K562 (cell line): ENCODE data around the gene COL24A1. TPM values are rescaled to one million over a fixed set of nuclear protein-coding genes. Genes with fewer than 3 reads are reported as not detected.

ENCODE experiments used
- ATAC-seq: fragments of 200-7000 bp; cut with Tn5 transposase; 3 replicates; pipeline ENCODE4 v1.9.1; 2020; ENCODE audit warnings: moderate library complexity
- BruUV-seq: library from RNA; stranded (reverse); fragments of 400-500 nt; replicated peaks from 2 replicates; lab custom pipeline; 2021; lab: Mats Ljungman, UMichigan
- CTCF ChIA-PET: fragments of 300-600 bp; formaldehyde crosslinking; extraction: SDS; loops from one replicate; lab custom pipeline; 2021; ENCODE audit warnings: low intra/inter-chr PET ratio; lab: Yijun Ruan, JAX
- POLR2A ChIA-PET: fragments of 300-600, 350-650 bp; sonication (Branson Sonifier 250); formaldehyde crosslinking; extraction: SDS; loops from one replicate; lab custom pipeline; 2021; ENCODE audit warnings: antibody characterized with exemption, inconsistent platforms; lab: Yijun Ruan, JAX
- DNase-seq, 4 experiments: peaks; one replicate each; pipeline versions ENCODE4 v3.0.0 to v3.0.0-alpha.2; 2011 to 2018; ENCODE audit warnings: low spot score in 3 of 4, mixed read lengths in 3 of 4; ENCODE audit errors: extremely low read depth in 1 of 4
- FAIRE-seq: peaks from 2 replicates; lab custom pipeline; 2011; peaks lifted over from hg19 to GRCh38; lab: Jason Lieb, UNC
- H2AFZ ChIP-seq: 2 replicates; pipeline ENCODE4 v1.6.0; 2011; ENCODE audit warnings: low read depth, low read length, control low read depth, inconsistent platforms
- H3K27ac ChIP-seq: fragments of 200-600 bp; 3 replicates; pipeline ENCODE4 v1.8.0; 2011; ENCODE audit warnings: low read depth, mild to moderate bottlenecking, control low read depth, inconsistent platforms, low read length, moderate library complexity, mixed read lengths; ENCODE audit errors: extremely low read depth
- H3K27me3 ChIP-seq, 2 experiments: fragments of 300-600 bp in 1 of 2; 2 replicates in 1 of 2; 3 replicates in 1 of 2; pipeline versions ENCODE4 v1.6.0 to v1.8.0; 2011; ENCODE audit warnings: inconsistent platforms in 2 of 2, low read length in 2 of 2, mild to moderate bottlenecking in 1 of 2, mixed read lengths in 1 of 2, moderate library complexity in 1 of 2; ENCODE audit not compliant: control insufficient read depth in 2 of 2, insufficient read depth in 2 of 2
- H3K36me3 ChIP-seq: fragments of 300-600 bp; 3 replicates; pipeline ENCODE4 v1.8.0; 2011; ENCODE audit warnings: mild to moderate bottlenecking, low read length, inconsistent platforms; ENCODE audit not compliant: control insufficient read depth, insufficient read depth
- H3K4me1 ChIP-seq, 2 experiments: fragments of 200-600 bp in 1 of 2; replicated peaks in 1 of 2; 2 replicates in 1 of 2; 3 replicates in 1 of 2; pipeline versions ENCODE4 v1.5.1 to v1.8.0; 2011; ENCODE audit warnings: inconsistent platforms in 2 of 2, low read length in 2 of 2, mild to moderate bottlenecking in 1 of 2, mixed read lengths in 1 of 2, moderate library complexity in 1 of 2; ENCODE audit not compliant: control insufficient read depth in 2 of 2, insufficient read depth in 2 of 2
- H3K4me2 ChIP-seq: 2 replicates; pipeline ENCODE4 v1.6.1; 2011; ENCODE audit warnings: low read length, control low read depth, inconsistent platforms, mixed read lengths; ENCODE audit not compliant: insufficient read depth
- H3K4me3 ChIP-seq: fragments of 200-600 bp; sonication (generic), shearing (Covaris generic); 2 replicates; pipeline ENCODE4 v1.5.1; 2016; ENCODE audit warnings: control low read depth, inconsistent platforms
- H3K79me2 ChIP-seq: fragments of 200-600 bp; 3 replicates; pipeline ENCODE4 v1.8.0; 2011; ENCODE audit warnings: low read length, inconsistent platforms; ENCODE audit not compliant: control insufficient read depth, insufficient read depth
- H3K9ac ChIP-seq, 2 experiments: 2 replicates each; pipeline versions ENCODE4 v1.6.0 to v1.6.1; 2011; ENCODE audit warnings: low read depth in 2 of 2, low read length in 2 of 2, control low read depth in 1 of 2, inconsistent platforms in 1 of 2, mild to moderate bottlenecking in 1 of 2, mixed read lengths in 1 of 2; ENCODE audit not compliant: insufficient read depth in 1 of 2
- H3K9me1 ChIP-seq: one replicate; pipeline ENCODE4 v1.6.0; 2011; ENCODE audit warnings: inconsistent platforms, mild to moderate bottlenecking, low read length, moderate library complexity; ENCODE audit not compliant: control insufficient read depth, insufficient read depth
- H3K9me3 ChIP-seq: replicated peaks from 2 replicates; pipeline ENCODE4 v1.5.1; 2011; ENCODE audit warnings: low read depth, low read length, inconsistent platforms; ENCODE audit not compliant: control insufficient read depth, insufficient read depth
- H4K20me1 ChIP-seq: replicated peaks from 2 replicates; pipeline ENCODE4 v1.6.1; 2011; ENCODE audit warnings: low read length, inconsistent platforms, mixed read lengths; ENCODE audit not compliant: control insufficient read depth, insufficient read depth
- BCOR ChIP-seq: fragments of 450-650 bp; IDR thresholded peaks from 2 replicates; pipeline ENCODE4 v1.6.1; 2016
- ERF ChIP-seq: fragments of 450-650 bp; formaldehyde crosslinking; IDR thresholded peaks from 2 replicates; pipeline ENCODE4 v1.4.0; 2020; ENCODE audit warnings: mild to moderate bottlenecking, mixed read lengths
- GATAD2B ChIP-seq: fragments of 450-650 bp; IDR thresholded peaks from 2 replicates; pipeline ENCODE4 v1.6.1; 2017; ENCODE audit warnings: mild to moderate bottlenecking, borderline replicate concordance
- GTF2B ChIP-seq: IDR thresholded peaks from 2 replicates; pipeline ENCODE4 v1.6.1; 2011; ENCODE audit not compliant: insufficient read length; ENCODE audit errors: extremely low read depth
- NFE2 ChIP-seq: IDR thresholded peaks from 2 replicates; pipeline ENCODE4 v1.6.1; 2014; ENCODE audit warnings: antibody characterized with exemption, low read depth
- YBX1 ChIP-seq: fragments of 450-650 bp; IDR thresholded peaks from 2 replicates; pipeline ENCODE4 v1.7.1; 2016; ENCODE audit warnings: mild to moderate bottlenecking
- ZNF3 ChIP-seq: fragments of 250-450 bp; sonication (Bioruptor Pico); IDR thresholded peaks from 2 replicates; pipeline ENCODE4 v1.5.0; 2021; ENCODE audit warnings: mild to moderate bottlenecking, moderate library complexity
- ZNF764 ChIP-seq: fragments of 250-450 bp; sonication (Bioruptor Pico); IDR thresholded peaks from 2 replicates; pipeline ENCODE4 v1.4.0; 2020; ENCODE audit warnings: low read depth, mild to moderate bottlenecking, moderate library complexity
- WGBS: fragments of 100-300 bp; shearing (Covaris generic); methylation state at CpG from one replicate; pipeline ENCODE4 v1.1.6; 2016; ENCODE audit warnings: low coverage, mixed read lengths; ENCODE audit not compliant: insufficient coverage; ENCODE audit errors: missing lambda C conversion rate; 5-methylcytosine and 5-hydroxymethylcytosine counted together
- in situ Hi-C: fragments of 300-500 bp; cut with MboI; formaldehyde crosslinking; loops from 4 replicates; pipeline ENCODE4 v1.15.0; 2018; ENCODE audit warnings: inconsistent platforms, mixed read lengths
- intact Hi-C: fragments of 100-400 bp; cut with micrococcal nuclease; formaldehyde crosslinking; loops from 2 replicates; pipeline ENCODE4 v1.14.2; 2022
- polyA plus RNA-seq, 8 experiments: library from polyadenylated mRNA; depleted of rRNA in 4 of 8; stranded (reverse) in 5 of 8; unstranded in 3 of 8; fragments of >200 nt; fragmentation: Nextera tagmentation in 2 of 8; fragmentation: Illumina TruSeq in 1 of 8; extraction: Ambion mirVana in 2 of 8; extraction: Trizol in 1 of 8; gene quantifications; 2 replicates each; pipeline versions ENCODE4 v1.2.1 to v1.2.3, GENCODE V29; 2011 to 2014; ENCODE audit warnings: inconsistent platforms in 1 of 8, missing spikeins in 1 of 8
- total RNA-seq, 7 experiments: library from RNA; depleted of rRNA in 6 of 7; stranded (reverse); fragments of >200 nt in 6 of 7; fragmentation: Illumina TruSeq in 2 of 7; extraction: Trizol in 2 of 7; gene quantifications; 2 replicates each; pipeline versions ENCODE4 v1.2.1 to v1.2.3, GENCODE V29; 2011 to 2021; ENCODE audit warnings: low replicate concordance in 1 of 7

The COL24A1 gene
- total and polyA plus RNA-seq, 9 of the 15 experiments (the other 6 are each of a cell fraction or from before 2014, with no cell fraction given), result 0.01 to 0.06 (median 0.03) TPM; not detected in 2

GRCh38 chr1:85991261-85991660, 165.3 kb downstream of the COL24A1 start:
- no peak overlapping the region for H3K4me2 ChIP-seq
- BruUV-seq, result no TSS peak
- WGBS, result 0% methylated on average over 1 of the region's 1 CpG
- no peaks in the 10 kb centered on the region for H3K9me3 ChIP-seq
- no peaks in the 10 kb centered on the region for H3K4me1 ChIP-seq
- H3K9me1 ChIP-seq, result no peaks in the 10 kb centered on the region
- POLR2A ChIA-PET, result no interaction called here
- TF ChIP-seq GATAD2B (no peak), GTF2B (no peak), BCOR (no peak), ZNF3 (no peak), ZNF764 (CRISPR knock-in tag) (no peak), ERF (CRISPR knock-in tag) (no peak), NFE2 (no peak), YBX1 (no peak)
- no peaks in the 10 kb centered on the region for H4K20me1 ChIP-seq
- FAIRE-seq, result no peak
- H3K27me3 ChIP-seq, result no peaks in the 10 kb centered on the region
- ATAC-seq, result no peak
- intact Hi-C loops, result no loop called here
- CTCF ChIA-PET, result no interaction called here
- H3K27ac ChIP-seq, result no peak overlapping the region
- no peak overlapping the region for H3K9ac ChIP-seq
- no peaks in the 10 kb centered on the region for H3K36me3 ChIP-seq
- H3K79me2 ChIP-seq, result no peaks in the 10 kb centered on the region
- in situ Hi-C loops, result no loop called here
- H2AFZ ChIP-seq, result no peak overlapping the region
- no peak overlapping the region for H3K4me3 ChIP-seq
- no peak for DNase-seq
